HL-60 (cell line): Measurements from ENCODE around the gene MARCHF10.

Experiments used
- CTCF ChIP-seq: IDR thresholded peaks from one replicate; pipeline ENCODE4 v1.5.1; 2011; ENCODE audit warnings: low read length, control low read depth, inconsistent platforms; ENCODE audit not compliant: insufficient read depth
- GABPA ChIP-seq: IDR thresholded peaks from 2 replicates; pipeline ENCODE4 v1.6.1; 2012; ENCODE audit warnings: low read depth
- POLR2AphosphoS5 ChIP-seq: IDR thresholded peaks from 2 replicates; pipeline ENCODE4 v1.6.1; 2012; ENCODE audit warnings: low read depth
- REST ChIP-seq: IDR thresholded peaks from 2 replicates; pipeline ENCODE4 v1.6.1; 2012; ENCODE audit warnings: low read depth; ENCODE audit not compliant: insufficient replicate concordance

- TF ChIP-seq CTCF, result no peak
- no peak for TF ChIP-seq GABPA
- TF ChIP-seq REST, result no peak
- no peak for TF ChIP-seq POLR2AphosphoS5
These were observed 91.1 kb downstream of the MARCHF10 start for GRCh38 chr17:62716834-62717588.
